ENCODE data around the gene FOXD4.
"Not testable (repeated sequence)": the region's sequence is repeated elsewhere in the genome, so short reads cannot be mapped to it uniquely, and the experiment has no call there.

The FOXD4 gene

GRCh38 chr9:117995-118467 lies at the start of gene FOXD4:
Gene FOXD4 (minus strand): TSS chr9:118417. CDS start chr9:118119, 298 bp downstream.
- DNase-seq (ENCODE audit: low read depth) = not testable (repeated sequence)

- DNase-seq (ENCODE audit: low read depth) = not testable (repeated sequence)
Observed at GRCh38 chr9:159871-160270, 41.7 kb upstream of the FOXD4 start.

GRCh38 chr9:151173-151572 lies 33.0 kb upstream of the FOXD4 start:
- not testable (repeated sequence) for DNase-seq (ENCODE audit: low read depth)

GRCh38 chr9:139880-140279 lies 21.7 kb upstream of the FOXD4 start:
- not testable (repeated sequence) for DNase-seq (ENCODE audit: low read depth)

GRCh38 chr9:117144-117994 lies 848 bp downstream of the FOXD4 start:
- DNase-seq (ENCODE audit: low read depth) = not testable (repeated sequence)

- not testable (repeated sequence) for DNase-seq (ENCODE audit: low read depth)
Observed at GRCh38 chr9:116239-117077, 1.8 kb downstream of the FOXD4 start.

- DNase-seq (ENCODE audit: low read depth) = not testable (repeated sequence)
Observed at GRCh38 chr9:115118-115451, 3.1 kb downstream of the FOXD4 start.

GRCh38 chr9:114267-115117 lies 3.7 kb downstream of the FOXD4 start:
- DNase-seq (ENCODE audit: low read depth) = not testable (repeated sequence)

GRCh38 chr9:113468-114266 lies 4.5 kb downstream of the FOXD4 start:
- not testable (repeated sequence) for DNase-seq (ENCODE audit: low read depth)

GRCh38 chr9:112589-113467 lies 5.4 kb downstream of the FOXD4 start:
- DNase-seq (ENCODE audit: low read depth) = not testable (repeated sequence)

- DNase-seq (ENCODE audit: low read depth) = not testable (repeated sequence)
Observed at GRCh38 chr9:110672-111071, 7.5 kb downstream of the FOXD4 start.

- not testable (repeated sequence) for DNase-seq (ENCODE audit: low read depth)
Observed at GRCh38 chr9:109540-109939, 8.7 kb downstream of the FOXD4 start.

- not testable (repeated sequence) for DNase-seq (ENCODE audit: low read depth)
Observed at GRCh38 chr9:108742-109495, 9.3 kb downstream of the FOXD4 start.

- DNase-seq (ENCODE audit: low read depth) = not testable (repeated sequence)
Observed at GRCh38 chr9:105991-106390, 12.2 kb downstream of the FOXD4 start.

- DNase-seq (ENCODE audit: low read depth) = not testable (repeated sequence)
Observed at GRCh38 chr9:100430-100829, 17.8 kb downstream of the FOXD4 start.

- DNase-seq (ENCODE audit: low read depth) = not testable (repeated sequence)
Observed at GRCh38 chr9:99867-100266, 18.4 kb downstream of the FOXD4 start.

- DNase-seq (ENCODE audit: low read depth) = not testable (repeated sequence)
Observed at GRCh38 chr9:98775-99174, 19.4 kb downstream of the FOXD4 start.

- DNase-seq (ENCODE audit: low read depth) = not testable (repeated sequence)
Observed at GRCh38 chr9:94992-95391, 23.2 kb downstream of the FOXD4 start.

- DNase-seq (ENCODE audit: low read depth) = not testable (repeated sequence)
Observed at GRCh38 chr9:94323-94722, 23.9 kb downstream of the FOXD4 start.

Data from activated T-cell treated with anti-CD3 and anti-CD28 coated beads for 24 hours (primary cell).